Stomach smooth muscle (tissue), 2 donors: ENCODE results near the gene RPL18A.

Experiments used
- H3K27ac ChIP-seq: one replicate; pipeline ENCODE4 v1.7.0; 2013; ENCODE audit warnings: mild to moderate bottlenecking, low read length, inconsistent platforms
- H3K27me3 ChIP-seq, 2 donors: one replicate each; pipeline ENCODE4 v1.7.0; 2013; ENCODE audit warnings: low read length in 2 of 2; ENCODE audit not compliant: insufficient read depth in 2 of 2, control insufficient read depth in 1 of 2
- H3K36me3 ChIP-seq, 2 donors: one replicate each; pipeline ENCODE4 v1.7.0; 2013; ENCODE audit warnings: low read length in 2 of 2; ENCODE audit not compliant: control insufficient read depth in 2 of 2, insufficient read depth in 2 of 2
- H3K4me1 ChIP-seq: one replicate; pipeline ENCODE4 v1.7.0; 2013; ENCODE audit warnings: low read length; ENCODE audit not compliant: control insufficient read depth, insufficient read depth
- H3K4me3 ChIP-seq, 2 donors: one replicate each; pipeline ENCODE4 v1.7.0; 2013; ENCODE audit warnings: low read length in 2 of 2
- H3K9ac ChIP-seq, 2 donors: one replicate each; pipeline ENCODE4 v1.7.0; 2013; ENCODE audit warnings: low read length in 2 of 2, mild to moderate bottlenecking in 1 of 2
- H3K9me3 ChIP-seq, 2 donors: one replicate each; pipeline ENCODE4 v1.7.0; 2013; ENCODE audit warnings: low read length in 2 of 2; ENCODE audit not compliant: control insufficient read depth in 2 of 2
- donor health status: healthy.
- donor health status: Pancreatic carcinoma.

Gene RPL18A

GRCh38 chr19:17860331-17860992 lies 752 bp downstream of the RPL18A start:
- Histone ChIP-seq H3K4me3 (peak overlapping the region; percentile 100), H3K9me3 (no peaks in the 10 kb centered on the region), H3K9ac (peak overlapping the region; percentile 94 to 100), H3K36me3 (peaks cover 29 to 32% of the 10 kb centered on the region in 2 donors), H3K4me1 (peaks cover 21% of the 10 kb centered on the region), H3K27ac (peak overlapping the region; percentile 77), H3K27me3 (no peaks in the 10 kb centered on the region)

GRCh38 chr19:17860993-17861360 lies 1.3 kb downstream of the RPL18A start:
- Histone ChIP-seq H3K36me3 (peaks cover 33 to 36% of the 10 kb centered on the region in 2 donors), H3K9ac (peak overlapping the region; percentile 94 to 100), H3K4me3 (peak overlapping the region; percentile 100), H3K27ac (peak overlapping the region; percentile 77), H3K27me3 (no peaks in the 10 kb centered on the region), H3K4me1 (peaks cover 20% of the 10 kb centered on the region), H3K9me3 (no peaks in the 10 kb centered on the region)

GRCh38 chr19:17861542-17862402 lies 2.1 kb downstream of the RPL18A start:
- Histone ChIP-seq H3K36me3 (peaks cover 33 to 40% of the 10 kb centered on the region in 2 donors), H3K27ac (no peak overlapping the region), H3K9ac (peak overlapping the region; percentile 47 to 100)

GRCh38 chr19:17862711-17863519 lies 3.2 kb downstream of the RPL18A start:
- Histone ChIP-seq H3K9ac (no peak overlapping the region), H3K36me3 (peaks cover 33 to 40% of the 10 kb centered on the region in 2 donors)

More at GRCh38 chr19:17861542-17862402, 2.1 kb downstream of the RPL18A start:
- H3K27me3 ChIP-seq: no peaks in the 10 kb centered on the region
- H3K9me3 ChIP-seq: no peaks in the 10 kb centered on the region
- H3K4me3 ChIP-seq: peak overlapping the region in 1 of 2 donors; percentile 100
- H3K4me1 ChIP-seq: peaks cover 20% of the 10 kb centered on the region

GRCh38 chr19:17863520-17864182 lies 3.9 kb downstream of the RPL18A start:
- Histone ChIP-seq H3K9me3 (no peaks in the 10 kb centered on the region), H3K27ac (no peak overlapping the region), H3K4me1 (peaks cover 20% of the 10 kb centered on the region), H3K27me3 (no peaks in the 10 kb centered on the region), H3K36me3 (peaks cover 33 to 40% of the 10 kb centered on the region in 2 donors), H3K9ac (no peak overlapping the region), H3K4me3 (no peak overlapping the region)

More at GRCh38 chr19:17862711-17863519, 3.2 kb downstream of the RPL18A start:
- no peak overlapping the region for H3K4me3 ChIP-seq
- H3K27ac ChIP-seq: no peak overlapping the region
- H3K9me3 ChIP-seq: no peaks in the 10 kb centered on the region
- H3K4me1 ChIP-seq: peaks cover 20% of the 10 kb centered on the region
- no peaks in the 10 kb centered on the region for H3K27me3 ChIP-seq

GRCh38 chr19:17865364-17866311 lies 5.9 kb downstream of the RPL18A start:
- Histone ChIP-seq H3K36me3 (peaks cover 33 to 40% of the 10 kb centered on the region in 2 donors), H3K4me3 (no peak overlapping the region), H3K4me1 (peaks cover 15% of the 10 kb centered on the region), H3K9ac (no peak overlapping the region), H3K9me3 (no peaks in the 10 kb centered on the region), H3K27me3 (peaks cover 0 to 7% of the 10 kb centered on the region in 2 donors), H3K27ac (no peak overlapping the region)

GRCh38 chr19:17866312-17866963 lies 6.7 kb downstream of the RPL18A start:
- H3K9ac ChIP-seq: no peak overlapping the region

GRCh38 chr19:17866964-17867486 lies 7.3 kb downstream of the RPL18A start:
- Histone ChIP-seq H3K4me3 (no peak overlapping the region), H3K36me3 (peaks cover 26 to 33% of the 10 kb centered on the region in 2 donors), H3K9ac (no peak overlapping the region), H3K9me3 (no peaks in the 10 kb centered on the region), H3K27ac (no peak overlapping the region), H3K27me3 (peaks cover 12 to 17% of the 10 kb centered on the region in 2 donors), H3K4me1 (peaks cover 4% of the 10 kb centered on the region)

More at GRCh38 chr19:17866312-17866963, 6.7 kb downstream of the RPL18A start:
- peaks cover 7 to 15% of the 10 kb centered on the region in 2 donors for H3K27me3 ChIP-seq
- no peak overlapping the region for H3K4me3 ChIP-seq
- H3K9me3 ChIP-seq: no peaks in the 10 kb centered on the region
- H3K4me1 ChIP-seq: peaks cover 7% of the 10 kb centered on the region
- peaks cover 32 to 39% of the 10 kb centered on the region in 2 donors for H3K36me3 ChIP-seq
- no peak overlapping the region for H3K27ac ChIP-seq

GRCh38 chr19:17868669-17869068 lies 9.0 kb downstream of the RPL18A start:
- Histone ChIP-seq H3K4me1 (peaks cover 8% of the 10 kb centered on the region), H3K9ac (no peak overlapping the region), H3K36me3 (peaks cover 10 to 21% of the 10 kb centered on the region in 2 donors), H3K9me3 (no peaks in the 10 kb centered on the region), H3K27ac (no peak overlapping the region), H3K4me3 (no peak overlapping the region), H3K27me3 (peaks cover 25 to 26% of the 10 kb centered on the region in 2 donors)
